IMR-90 (cell line): ENCODE results near the gene SLC12A4.

ENCODE experiments used
- CTCF ChIP-seq: conservative IDR thresholded peaks from 2 replicates; pipeline ENCODE4 v1.5.1; 2012; ENCODE audit warnings: mild to moderate bottlenecking, low read depth, low read length, improper control_type of control experiment
- POLR2A ChIP-seq: IDR thresholded peaks from 2 replicates; pipeline ENCODE4 v1.6.1; 2012; ENCODE audit warnings: mild to moderate bottlenecking, low read depth, low read length
- RCOR1 ChIP-seq: IDR thresholded peaks from 2 replicates; pipeline ENCODE4 v1.6.1; 2012; ENCODE audit warnings: mild to moderate bottlenecking, low read length, improper control_type of control experiment; ENCODE audit not compliant: insufficient replicate concordance
- USF2 ChIP-seq: fragments of 150-350 bp; IDR thresholded peaks from 2 replicates; pipeline ENCODE4 v1.6.1; 2017; ENCODE audit warnings: mild to moderate bottlenecking, antibody characterized with exemption, low read length, low read depth

- no peak for TF ChIP-seq CTCF
- TF ChIP-seq RCOR1, result no peak
- no peak for TF ChIP-seq USF2
- no peak for TF ChIP-seq POLR2A
These were observed 40.3 kb downstream of the SLC12A4 start for GRCh38 chr16:67928147-67928546.
